CD14-positive monocyte (primary cell): ENCODE data around the gene MAMDC2. TPM values are rescaled to one million over a fixed set of nuclear protein-coding genes. Genes with fewer than 3 reads are reported as not detected.

Experiments
- DNase-seq, 3 donors: peaks; one replicate each; pipeline ENCODE4 v3.0.0-alpha.2; 2011 to 2022
- H2AFZ ChIP-seq: 2 replicates; pipeline ENCODE4 v1.6.0; 2012; ENCODE audit warnings: mild to moderate bottlenecking, low read depth, low read length, inconsistent platforms; ENCODE audit not compliant: insufficient read depth, poor library complexity, severe bottlenecking
- H3K27ac ChIP-seq, 2 donors: 1 replicate in 1 of 2; 2 replicates in 1 of 2; pipeline ENCODE4 v1.5.1; 2012 to 2013; ENCODE audit warnings: low read length in 2 of 2, control low read depth in 1 of 2, inconsistent platforms in 1 of 2, low read depth in 1 of 2, mild to moderate bottlenecking in 1 of 2
- H3K27me3 ChIP-seq, 2 donors: one replicate each; pipeline versions ENCODE4 v1.6.0 to v1.6.1; 2011 to 2013; ENCODE audit warnings: low read length in 2 of 2; ENCODE audit not compliant: control insufficient read depth in 2 of 2, insufficient read depth in 2 of 2
- H3K36me3 ChIP-seq, 2 donors: replicated peaks in 1 of 2; 1 replicate in 1 of 2; 2 replicates in 1 of 2; pipeline versions ENCODE4 v1.5.1 to v1.6.1; 2012 to 2013; ENCODE audit warnings: low read length in 2 of 2, control low read depth in 1 of 2, inconsistent platforms in 1 of 2, mild to moderate bottlenecking in 1 of 2; ENCODE audit not compliant: insufficient read depth in 2 of 2, control insufficient read depth in 1 of 2
- H3K4me1 ChIP-seq, 2 donors: 1 replicate in 1 of 2; 2 replicates in 1 of 2; pipeline versions ENCODE4 v1.5.1 to v1.6.1; 2012 to 2013; ENCODE audit warnings: low read length in 2 of 2, control low read depth in 1 of 2, inconsistent platforms in 1 of 2, mild to moderate bottlenecking in 1 of 2, moderate library complexity in 1 of 2; ENCODE audit not compliant: insufficient read depth in 2 of 2, control insufficient read depth in 1 of 2
- H3K4me2 ChIP-seq: replicated peaks from 2 replicates; pipeline ENCODE3; 2012; ENCODE audit warnings: low read length, moderate library complexity, mild to moderate bottlenecking; ENCODE audit not compliant: poor library complexity, severe bottlenecking; ENCODE audit errors: extremely low read depth
- H3K4me3 ChIP-seq, 3 experiments: fragments of 200-600 bp in 1 of 3; sonication (generic) in 1 of 3; replicated peaks in 1 of 3; 1 replicate in 2 of 3; 2 replicates in 1 of 3; pipeline ENCODE4 v1.5.1; 2011 to 2013; ENCODE audit warnings: low read length in 3 of 3, mild to moderate bottlenecking in 3 of 3, control low read depth in 2 of 3, low read depth in 2 of 3, inconsistent platforms in 1 of 3, moderate library complexity in 1 of 3
- H3K79me2 ChIP-seq: 2 replicates; pipeline ENCODE4 v1.6.0; 2012; ENCODE audit warnings: mild to moderate bottlenecking, control low read depth, inconsistent platforms, low read length, moderate library complexity; ENCODE audit not compliant: insufficient read depth
- H3K9ac ChIP-seq: 2 replicates; pipeline ENCODE4 v1.6.0; 2017; ENCODE audit warnings: low read length, mild to moderate bottlenecking; ENCODE audit not compliant: insufficient read depth, poor library complexity, severe bottlenecking
- H3K9me3 ChIP-seq, 2 donors: replicated peaks in 1 of 2; 1 replicate in 1 of 2; 2 replicates in 1 of 2; pipeline versions ENCODE4 v1.5.1 to v1.6.1; 2012 to 2013; ENCODE audit warnings: low read length in 2 of 2, control low read depth in 1 of 2; ENCODE audit not compliant: control insufficient read depth in 1 of 2, insufficient read depth in 1 of 2
- H4K20me1 ChIP-seq: 2 replicates; pipeline ENCODE4 v1.6.0; 2012; ENCODE audit warnings: mild to moderate bottlenecking, low read length, control low read depth, moderate library complexity; ENCODE audit not compliant: insufficient read depth
- H3K27ac Mint-ChIP-seq, 7 donors: one replicate each; pipeline ENCODE4 v1.8.0; 2020; ENCODE audit warnings: mild to moderate bottlenecking in 7 of 7, mixed read lengths in 7 of 7, moderate library complexity in 6 of 7, inconsistent platforms in 2 of 7
- H3K27me3 Mint-ChIP-seq, 3 donors: one replicate each; pipeline ENCODE4 v1.8.0; 2021 to 2022; ENCODE audit warnings: low read depth in 3 of 3, mild to moderate bottlenecking in 3 of 3, mixed read lengths in 3 of 3, moderate library complexity in 3 of 3, inconsistent platforms in 1 of 3
- H3K36me3 Mint-ChIP-seq, 2 donors: one replicate each; pipeline ENCODE4 v1.8.0; 2020; ENCODE audit warnings: mixed read lengths in 2 of 2, inconsistent platforms in 1 of 2, mild to moderate bottlenecking in 1 of 2
- H3K4me1 Mint-ChIP-seq: one replicate; pipeline ENCODE4 v1.8.0; 2020; ENCODE audit warnings: mild to moderate bottlenecking, mixed read lengths
- H3K4me3 Mint-ChIP-seq, 2 donors: one replicate each; pipeline ENCODE4 v1.8.0; 2020; ENCODE audit warnings: mild to moderate bottlenecking in 2 of 2, mixed read lengths in 2 of 2, moderate library complexity in 1 of 2
- H3K9me3 Mint-ChIP-seq, 7 donors: one replicate each; pipeline ENCODE4 v1.8.0; 2020 to 2022; ENCODE audit warnings: mixed read lengths in 7 of 7, mild to moderate bottlenecking in 6 of 7, moderate library complexity in 6 of 7, inconsistent platforms in 2 of 7
- CTCF ChIP-seq: fragments of 200-600 bp; IDR thresholded peaks from one replicate; pipeline ENCODE4 v1.8.0; 2022; ENCODE audit warnings: antibody characterized with exemption, mild to moderate bottlenecking
- WGBS: methylation state at CpG from one replicate; pipeline ENCODE4 v1.1.5; 2013; ENCODE audit warnings: missing lambda C conversion rate; ENCODE audit not compliant: insufficient coverage; 5-methylcytosine and 5-hydroxymethylcytosine counted together
- intact Hi-C, 2 donors: fragments of 100-400 bp; cut with micrococcal nuclease; formaldehyde crosslinking; loops; one replicate each; pipeline versions ENCODE4 v1.15.0 to v1.15.1; 2023
- polyA plus RNA-seq, 3 donors: library from polyadenylated mRNA; depleted of rRNA in 1 of 3; unstranded in 2 of 3; stranded (reverse) in 1 of 3; fragments of 300-500 nt in 2 of 3; fragments of >200 nt in 1 of 3; fragmentation: Illumina TruSeq in 2 of 3; gene quantifications; 1 replicate in 2 of 3; 2 replicates in 1 of 3; pipeline ENCODE4 v1.2.3, GENCODE V29; 2012 to 2021

Gene MAMDC2
- polyA plus RNA-seq, 3 donors, result 0.05 to 0.09 TPM; not detected in 1

- Mint-ChIP-seq H3K4me1 (peaks cover 11% of the 10 kb centered on the region), H3K4me3 (no peak overlapping the region), H3K27ac (no peak overlapping the region), H3K27me3 (no peaks in the 10 kb centered on the region), H3K36me3 (no peaks in the 10 kb centered on the region), H3K9me3 (no peaks in the 10 kb centered on the region)
- H3K4me1 ChIP-seq, result peaks cover 8 to 10% of the 10 kb centered on the region in 2 donors
- no peaks in the 10 kb centered on the region for H3K36me3 ChIP-seq
- no peaks in the 10 kb centered on the region for H3K79me2 ChIP-seq
- no peak overlapping the region for H2AFZ ChIP-seq
- H3K4me3 ChIP-seq, result no peak overlapping the region
- no peaks in the 10 kb centered on the region for H3K9me3 ChIP-seq
- intact Hi-C loops, result no loop called here
- no peak overlapping the region for H3K27ac ChIP-seq
- no peaks in the 10 kb centered on the region for H4K20me1 ChIP-seq
- H3K9ac ChIP-seq, result no peak overlapping the region
- H3K4me2 ChIP-seq, result no peak overlapping the region
- WGBS, result no CpG with 5 or more reads among the region's 1 CpG
- H3K27me3 ChIP-seq, result no peaks in the 10 kb centered on the region
- TF ChIP-seq CTCF, result no peak
- DNase-seq, result no peak
These were observed 100.5 kb downstream of the MAMDC2 start for GRCh38 chr9:70144131-70144503.

- H3K27me3 ChIP-seq, result no peaks in the 10 kb centered on the region
- H2AFZ ChIP-seq, result no peak overlapping the region
- intact Hi-C loops, result no loop called here
- no peaks in the 10 kb centered on the region for H3K9me3 Mint-ChIP-seq
- no peak for DNase-seq
- peaks cover 11% of the 10 kb centered on the region for H3K4me1 Mint-ChIP-seq
- no peak for TF ChIP-seq CTCF
- no peak overlapping the region for H3K4me2 ChIP-seq
- H3K79me2 ChIP-seq, result no peaks in the 10 kb centered on the region
- no peaks in the 10 kb centered on the region for H3K36me3 ChIP-seq
- no peaks in the 10 kb centered on the region for H3K27me3 Mint-ChIP-seq
- H3K4me1 ChIP-seq, result peaks cover 8 to 10% of the 10 kb centered on the region in 2 donors
- no peaks in the 10 kb centered on the region for H3K9me3 ChIP-seq
- H3K27ac ChIP-seq, result no peak overlapping the region
- H3K4me3 Mint-ChIP-seq, result no peak overlapping the region
- H3K27ac Mint-ChIP-seq, result no peak overlapping the region
- no peaks in the 10 kb centered on the region for H3K36me3 Mint-ChIP-seq
- no peak overlapping the region for H3K9ac ChIP-seq
- no peak overlapping the region for H3K4me3 ChIP-seq
- WGBS, result 100% methylated on average over 1 of the region's 4 CpGs
- H4K20me1 ChIP-seq, result no peaks in the 10 kb centered on the region
These were observed 102.3 kb downstream of the MAMDC2 start for GRCh38 chr9:70145981-70146380.
